IMR-90 (cell line): ENCODE results near the gene ERMARD.

Source experiments
- MAZ ChIP-seq: IDR thresholded peaks from 2 replicates; pipeline ENCODE4 v1.6.1; 2012; ENCODE audit warnings: low read depth, mild to moderate bottlenecking, low read length, improper control_type of control experiment, moderate library complexity, borderline replicate concordance
- NFE2L2 ChIP-seq: fragments of 150-350 bp; IDR thresholded peaks from 2 replicates; pipeline ENCODE4 v1.6.1; 2016; ENCODE audit warnings: low read depth, mild to moderate bottlenecking, low read length
- POLR2A ChIP-seq: IDR thresholded peaks from 2 replicates; pipeline ENCODE4 v1.6.1; 2012; ENCODE audit warnings: mild to moderate bottlenecking, low read depth, low read length
- RFX5 ChIP-seq: IDR thresholded peaks from 2 replicates; pipeline ENCODE4 v1.8.0; 2012; ENCODE audit warnings: low read depth, mild to moderate bottlenecking, low read length, moderate library complexity
- TF ChIP-seq, protein P1 (sequence below): conservative IDR thresholded peaks from 2 replicates; pipeline ENCODE4 v1.5.1; 2012; ENCODE audit warnings: mild to moderate bottlenecking, low read depth, low read length, improper control_type of control experiment

DNA sequence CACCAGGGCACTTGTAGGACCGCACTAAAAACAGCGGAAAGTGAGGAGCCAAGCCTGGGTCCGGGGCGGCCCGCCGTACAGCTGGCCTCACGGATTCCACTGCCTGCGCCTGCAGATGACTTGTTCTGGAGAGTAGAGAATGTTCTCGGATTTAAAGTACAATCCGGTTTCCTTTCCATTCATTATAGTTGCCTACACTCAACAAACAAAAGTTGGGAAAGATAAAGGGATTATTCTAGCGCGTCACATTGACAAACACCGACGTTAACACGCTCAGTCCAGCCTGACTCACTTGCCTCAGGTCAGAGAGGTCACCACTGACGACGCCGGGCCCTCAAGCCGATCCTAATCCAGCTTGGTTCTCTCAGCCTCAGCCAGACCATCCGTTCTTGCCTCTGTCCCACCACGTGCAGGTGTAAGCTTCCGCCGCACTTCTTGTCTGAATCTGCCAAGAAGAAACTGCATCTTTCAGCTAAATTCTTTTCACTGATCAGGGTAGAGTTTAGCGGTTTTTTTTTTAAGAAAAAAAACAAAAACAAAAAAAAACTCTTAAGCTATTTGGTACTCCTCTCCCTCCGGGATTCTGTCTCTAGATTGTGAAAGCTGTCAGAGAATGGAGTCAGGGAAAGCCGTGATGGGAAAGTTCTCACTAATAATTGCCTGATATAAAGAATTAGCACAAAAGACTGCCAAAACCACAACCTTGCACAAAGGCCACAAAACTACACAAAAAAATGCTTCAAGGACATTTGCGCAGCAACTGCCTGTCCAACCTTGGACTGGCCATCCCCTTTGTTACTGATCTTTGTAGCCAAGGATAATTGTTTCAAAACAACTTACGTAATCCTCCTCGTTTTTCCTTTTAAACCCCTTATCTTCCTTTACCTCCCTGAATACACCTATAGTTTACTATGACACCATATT, 26.0 kb upstream of the ERMARD start:
- TF ChIP-seq, protein P1, sequence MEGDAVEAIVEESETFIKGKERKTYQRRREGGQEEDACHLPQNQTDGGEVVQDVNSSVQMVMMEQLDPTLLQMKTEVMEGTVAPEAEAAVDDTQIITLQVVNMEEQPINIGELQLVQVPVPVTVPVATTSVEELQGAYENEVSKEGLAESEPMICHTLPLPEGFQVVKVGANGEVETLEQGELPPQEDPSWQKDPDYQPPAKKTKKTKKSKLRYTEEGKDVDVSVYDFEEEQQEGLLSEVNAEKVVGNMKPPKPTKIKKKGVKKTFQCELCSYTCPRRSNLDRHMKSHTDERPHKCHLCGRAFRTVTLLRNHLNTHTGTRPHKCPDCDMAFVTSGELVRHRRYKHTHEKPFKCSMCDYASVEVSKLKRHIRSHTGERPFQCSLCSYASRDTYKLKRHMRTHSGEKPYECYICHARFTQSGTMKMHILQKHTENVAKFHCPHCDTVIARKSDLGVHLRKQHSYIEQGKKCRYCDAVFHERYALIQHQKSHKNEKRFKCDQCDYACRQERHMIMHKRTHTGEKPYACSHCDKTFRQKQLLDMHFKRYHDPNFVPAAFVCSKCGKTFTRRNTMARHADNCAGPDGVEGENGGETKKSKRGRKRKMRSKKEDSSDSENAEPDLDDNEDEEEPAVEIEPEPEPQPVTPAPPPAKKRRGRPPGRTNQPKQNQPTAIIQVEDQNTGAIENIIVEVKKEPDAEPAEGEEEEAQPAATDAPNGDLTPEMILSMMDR, result no peak
- TF ChIP-seq NFE2L2, result no peak
- TF ChIP-seq RFX5, result no peak
- TF ChIP-seq POLR2A, result peak; percentile 92
- TF ChIP-seq MAZ, result no peak
